Body of pancreas (tissue), 4 donors: ENCODE data around the gene PNLDC1.

Experiments
- POLR2A ChIP-seq, 3 donors: fragments of 450-650 bp; IDR thresholded peaks; one replicate each; pipeline ENCODE4 v1.6.1; 2016; ENCODE audit warnings: antibody characterized with exemption in 3 of 3, mild to moderate bottlenecking in 2 of 3
- TF ChIP-seq, protein P1 (sequence below), 7 experiments: fragments of 450-650 bp in 4 of 7; fragments of 200-600 bp in 3 of 7; sonication (generic) in 3 of 7; IDR thresholded peaks; one replicate each; pipeline ENCODE4 v1.5.1; 2016 to 2019; ENCODE audit warnings: antibody characterized with exemption in 7 of 7

DNA sequence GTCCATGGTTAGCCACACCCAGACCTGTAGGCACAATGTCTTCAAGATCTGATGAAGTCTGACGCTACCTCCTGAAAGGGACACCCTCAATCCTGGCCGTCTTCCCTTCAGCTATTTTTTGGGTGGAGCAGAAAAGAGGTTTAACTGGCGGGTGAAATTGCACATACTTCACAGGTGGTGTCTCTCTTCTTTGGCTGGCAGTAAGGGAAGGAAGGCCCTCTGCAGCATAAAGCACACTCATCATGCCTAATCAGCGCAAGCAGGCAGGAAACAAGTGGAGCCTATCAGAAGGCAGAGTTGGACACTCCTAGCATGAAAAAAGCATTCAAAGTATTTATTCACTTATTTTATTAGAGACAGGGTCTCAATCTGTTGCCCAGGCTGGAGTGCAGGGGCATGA lies 32.9 kb downstream of the PNLDC1 start:
- TF ChIP-seq, protein P1, sequence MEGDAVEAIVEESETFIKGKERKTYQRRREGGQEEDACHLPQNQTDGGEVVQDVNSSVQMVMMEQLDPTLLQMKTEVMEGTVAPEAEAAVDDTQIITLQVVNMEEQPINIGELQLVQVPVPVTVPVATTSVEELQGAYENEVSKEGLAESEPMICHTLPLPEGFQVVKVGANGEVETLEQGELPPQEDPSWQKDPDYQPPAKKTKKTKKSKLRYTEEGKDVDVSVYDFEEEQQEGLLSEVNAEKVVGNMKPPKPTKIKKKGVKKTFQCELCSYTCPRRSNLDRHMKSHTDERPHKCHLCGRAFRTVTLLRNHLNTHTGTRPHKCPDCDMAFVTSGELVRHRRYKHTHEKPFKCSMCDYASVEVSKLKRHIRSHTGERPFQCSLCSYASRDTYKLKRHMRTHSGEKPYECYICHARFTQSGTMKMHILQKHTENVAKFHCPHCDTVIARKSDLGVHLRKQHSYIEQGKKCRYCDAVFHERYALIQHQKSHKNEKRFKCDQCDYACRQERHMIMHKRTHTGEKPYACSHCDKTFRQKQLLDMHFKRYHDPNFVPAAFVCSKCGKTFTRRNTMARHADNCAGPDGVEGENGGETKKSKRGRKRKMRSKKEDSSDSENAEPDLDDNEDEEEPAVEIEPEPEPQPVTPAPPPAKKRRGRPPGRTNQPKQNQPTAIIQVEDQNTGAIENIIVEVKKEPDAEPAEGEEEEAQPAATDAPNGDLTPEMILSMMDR (IDR thresholded peaks at IDR 0.05) = no peak
- TF ChIP-seq POLR2A (IDR thresholded peaks at IDR 0.05) = no peak
